ENCODE measurements around the gene MYOM3.

GRCh38 chr1:24139222-24139489, 27.2 kb upstream of the MYOM3 start:
- TF ChIP-seq, protein P1, sequence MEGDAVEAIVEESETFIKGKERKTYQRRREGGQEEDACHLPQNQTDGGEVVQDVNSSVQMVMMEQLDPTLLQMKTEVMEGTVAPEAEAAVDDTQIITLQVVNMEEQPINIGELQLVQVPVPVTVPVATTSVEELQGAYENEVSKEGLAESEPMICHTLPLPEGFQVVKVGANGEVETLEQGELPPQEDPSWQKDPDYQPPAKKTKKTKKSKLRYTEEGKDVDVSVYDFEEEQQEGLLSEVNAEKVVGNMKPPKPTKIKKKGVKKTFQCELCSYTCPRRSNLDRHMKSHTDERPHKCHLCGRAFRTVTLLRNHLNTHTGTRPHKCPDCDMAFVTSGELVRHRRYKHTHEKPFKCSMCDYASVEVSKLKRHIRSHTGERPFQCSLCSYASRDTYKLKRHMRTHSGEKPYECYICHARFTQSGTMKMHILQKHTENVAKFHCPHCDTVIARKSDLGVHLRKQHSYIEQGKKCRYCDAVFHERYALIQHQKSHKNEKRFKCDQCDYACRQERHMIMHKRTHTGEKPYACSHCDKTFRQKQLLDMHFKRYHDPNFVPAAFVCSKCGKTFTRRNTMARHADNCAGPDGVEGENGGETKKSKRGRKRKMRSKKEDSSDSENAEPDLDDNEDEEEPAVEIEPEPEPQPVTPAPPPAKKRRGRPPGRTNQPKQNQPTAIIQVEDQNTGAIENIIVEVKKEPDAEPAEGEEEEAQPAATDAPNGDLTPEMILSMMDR (IDR thresholded peaks at IDR 0.05; ENCODE audit: low read depth, low read length) = no peak
- TF ChIP-seq EZH2phosphoT487 (IDR thresholded peaks at IDR 0.05; ENCODE audit: low read depth) = no peak
